Measurements from ENCODE around the gene HOXB2.

Gene HOXB2

DNA sequence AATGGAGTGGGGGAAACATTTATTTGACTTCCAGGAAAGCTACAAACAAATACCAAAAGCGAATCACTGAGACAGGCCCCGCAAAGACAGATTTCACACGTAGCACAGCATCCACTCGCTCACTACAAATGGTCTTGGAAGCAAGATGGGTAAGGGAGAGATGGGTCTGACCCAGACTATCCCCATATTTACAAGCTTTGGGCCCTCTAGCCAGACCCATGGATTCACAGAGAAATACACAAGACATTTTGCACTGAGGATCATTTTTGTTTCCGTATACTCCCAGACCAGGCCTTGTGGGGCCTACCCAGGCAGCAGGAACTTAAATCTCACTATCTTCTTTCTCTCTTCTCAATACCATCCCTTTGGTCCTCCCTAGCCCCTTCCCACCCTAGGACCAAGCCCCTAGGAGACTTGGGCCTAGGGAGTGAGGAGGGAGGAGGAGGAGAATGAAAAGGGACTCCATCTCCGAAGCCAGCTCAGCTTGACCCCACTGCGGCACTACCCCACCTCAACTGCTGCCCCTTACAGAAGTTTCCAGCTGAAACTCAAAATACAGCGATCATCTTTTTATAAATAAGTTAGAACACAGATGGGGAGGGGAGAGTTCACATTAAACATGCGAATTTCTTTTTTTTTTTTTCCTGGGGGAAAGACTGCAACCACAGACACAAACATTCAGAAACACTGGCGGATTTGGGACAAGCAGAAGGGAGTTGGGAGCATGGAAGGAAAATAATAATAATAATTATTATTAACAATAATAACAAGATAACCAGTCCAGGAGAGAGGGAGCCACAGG is 46.5 kb upstream of the HOXB2 start:
- Mint-ChIP-seq H3K9me3 (peaks cover 4% of the 10 kb centered on the region), H3K4me3 (peak overlapping the region; percentile 99), H3K27me3 (ENCODE audit: low read depth, poor library complexity) (peaks cover 28% of the 10 kb centered on the region)

DNA sequence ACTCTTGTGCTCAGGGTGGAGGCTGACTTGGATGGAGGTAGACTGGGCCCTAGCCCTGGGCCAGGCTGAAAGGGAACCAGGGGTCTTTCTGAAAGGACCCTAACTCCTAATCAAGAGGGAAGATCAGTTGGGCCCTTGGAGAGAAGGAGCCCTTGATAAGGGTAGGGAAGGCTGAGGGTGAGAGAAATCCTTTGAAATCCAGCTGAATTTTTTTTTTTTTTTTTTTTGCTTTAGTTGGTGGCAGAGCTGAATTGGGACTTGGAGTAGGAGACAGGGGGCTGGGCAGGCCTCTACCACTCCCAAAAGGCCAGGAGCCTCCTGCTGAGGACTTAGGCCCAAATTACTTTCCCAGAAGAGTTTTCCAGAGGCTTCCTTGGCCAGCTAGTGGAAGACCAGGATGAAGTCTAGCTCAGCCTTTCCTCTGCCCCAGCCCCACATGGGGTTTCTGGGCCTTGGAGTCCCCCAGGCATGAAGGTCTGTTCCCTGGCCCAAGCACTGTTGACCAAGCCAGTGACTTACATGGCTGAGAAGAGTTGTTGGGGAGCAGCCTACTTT is 45.8 kb upstream of the HOXB2 start:
- Mint-ChIP-seq H3K36me3 (ENCODE audit: low read depth) (peaks cover 99% of the 10 kb centered on the region), H3K27ac (peak overlapping the region; percentile 100), H3K4me3 (peak overlapping the region; percentile 99), H3K27me3 (ENCODE audit: low read depth, poor library complexity) (peaks cover 26% of the 10 kb centered on the region), H3K9me3 (peaks cover 4% of the 10 kb centered on the region), H3K4me1 (peaks cover 11% of the 10 kb centered on the region)
- DNase-seq = no peak
- TF ChIP-seq, protein P1, sequence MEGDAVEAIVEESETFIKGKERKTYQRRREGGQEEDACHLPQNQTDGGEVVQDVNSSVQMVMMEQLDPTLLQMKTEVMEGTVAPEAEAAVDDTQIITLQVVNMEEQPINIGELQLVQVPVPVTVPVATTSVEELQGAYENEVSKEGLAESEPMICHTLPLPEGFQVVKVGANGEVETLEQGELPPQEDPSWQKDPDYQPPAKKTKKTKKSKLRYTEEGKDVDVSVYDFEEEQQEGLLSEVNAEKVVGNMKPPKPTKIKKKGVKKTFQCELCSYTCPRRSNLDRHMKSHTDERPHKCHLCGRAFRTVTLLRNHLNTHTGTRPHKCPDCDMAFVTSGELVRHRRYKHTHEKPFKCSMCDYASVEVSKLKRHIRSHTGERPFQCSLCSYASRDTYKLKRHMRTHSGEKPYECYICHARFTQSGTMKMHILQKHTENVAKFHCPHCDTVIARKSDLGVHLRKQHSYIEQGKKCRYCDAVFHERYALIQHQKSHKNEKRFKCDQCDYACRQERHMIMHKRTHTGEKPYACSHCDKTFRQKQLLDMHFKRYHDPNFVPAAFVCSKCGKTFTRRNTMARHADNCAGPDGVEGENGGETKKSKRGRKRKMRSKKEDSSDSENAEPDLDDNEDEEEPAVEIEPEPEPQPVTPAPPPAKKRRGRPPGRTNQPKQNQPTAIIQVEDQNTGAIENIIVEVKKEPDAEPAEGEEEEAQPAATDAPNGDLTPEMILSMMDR (IDR thresholded peaks at IDR 0.05) = no peak

More for the DNA sequence above, 46.5 kb upstream of the HOXB2 start:
- TF ChIP-seq, protein P1 (IDR thresholded peaks at IDR 0.05) = no peak
- peaks cover 99% of the 10 kb centered on the region for H3K36me3 Mint-ChIP-seq (ENCODE audit: low read depth)
- peak overlapping the region; percentile 100 for H3K27ac Mint-ChIP-seq
- DNase-seq = no peak
- peaks cover 19% of the 10 kb centered on the region for H3K4me1 Mint-ChIP-seq

DNA sequence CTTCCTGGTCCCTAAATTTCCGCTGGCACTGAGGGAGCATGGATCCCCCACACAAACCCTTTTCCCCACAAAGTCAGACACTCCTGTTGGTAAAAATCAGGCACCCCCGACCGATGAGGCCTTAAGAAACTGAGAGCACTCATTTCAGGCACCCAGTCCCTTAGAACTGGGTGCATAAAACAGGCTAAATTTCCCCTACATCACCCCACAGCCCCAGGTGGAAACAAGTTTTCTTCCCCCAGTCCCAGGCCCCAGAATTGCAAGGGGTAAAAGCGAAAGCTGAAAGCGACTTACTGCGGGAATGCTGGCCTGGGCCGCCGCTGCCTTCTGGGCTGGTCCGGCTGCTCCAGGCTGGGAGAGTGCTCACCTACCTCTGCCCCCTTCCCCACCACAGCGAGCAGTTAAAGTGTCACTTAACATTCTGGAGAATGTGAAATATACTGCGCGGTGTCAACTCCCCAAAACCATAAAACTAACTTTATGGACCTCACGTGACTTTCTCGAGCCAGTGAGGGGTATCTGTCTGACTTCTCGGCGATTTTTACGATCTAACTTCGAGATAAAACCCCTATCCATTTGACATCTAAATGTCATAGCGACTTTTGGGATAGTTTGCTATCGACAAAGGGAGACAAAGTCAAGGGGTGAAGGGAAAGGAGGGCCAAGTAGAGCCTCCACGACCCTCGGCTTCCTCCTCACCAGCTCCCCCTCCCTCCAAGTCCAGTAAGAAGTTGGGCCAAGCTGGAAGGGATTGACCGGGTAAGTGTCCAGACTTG is 45.1 kb upstream of the HOXB2 start, which contains the start of gene HOXB3:
Gene HOXB3, minus strand, starts transcription at position 411 of the 776 bp plus-strand sequence. CDS start 37,767 bp downstream, outside the sequence.
- peaks cover 23% of the 10 kb centered on the region for H3K27me3 Mint-ChIP-seq (ENCODE audit: low read depth, poor library complexity)

DNA sequence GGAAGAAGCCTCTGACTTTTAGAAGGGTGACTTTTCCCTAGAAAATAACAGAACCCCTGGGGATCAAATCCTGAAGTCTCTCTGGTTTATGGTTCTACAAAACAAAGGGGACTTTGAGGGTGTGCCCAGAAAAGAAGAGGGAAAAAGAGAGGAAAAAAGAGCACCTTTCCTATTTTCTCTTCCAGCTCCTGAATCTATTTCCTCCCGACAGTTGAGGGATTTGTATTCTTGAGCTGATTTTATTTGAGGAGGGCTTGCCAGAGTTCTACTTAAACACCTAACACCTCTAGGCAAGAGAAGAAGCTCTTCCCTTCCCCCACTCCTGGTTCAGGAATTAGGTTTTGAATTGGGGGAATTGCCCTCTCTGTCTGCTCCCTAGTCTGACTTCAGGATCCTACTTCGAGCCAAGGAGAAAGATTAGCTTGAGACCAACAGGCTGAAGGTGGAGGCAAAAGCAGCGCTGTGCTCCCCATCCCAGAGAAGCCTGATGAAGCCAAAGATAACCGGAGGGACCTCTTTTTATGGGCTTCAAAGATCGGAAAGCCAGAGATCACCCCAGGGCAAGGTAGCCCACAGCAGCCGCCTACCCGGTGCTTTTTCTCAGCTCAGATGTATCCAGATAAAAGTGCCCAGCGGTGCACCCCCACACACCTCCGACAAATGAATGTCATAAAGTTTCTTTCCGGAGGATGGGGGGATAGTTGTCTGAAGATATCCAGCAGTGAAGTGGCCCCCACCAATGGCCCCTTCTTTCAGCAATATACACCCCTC is 44.3 kb upstream of the HOXB2 start:
- H3K9me3 Mint-ChIP-seq = peaks cover 4% of the 10 kb centered on the region
- peak overlapping the region; percentile 100 for H3K27ac Mint-ChIP-seq
- peaks cover 19% of the 10 kb centered on the region for H3K27me3 Mint-ChIP-seq (ENCODE audit: low read depth, poor library complexity)
- DNase-seq = no peak
- peaks cover 10% of the 10 kb centered on the region for H3K4me1 Mint-ChIP-seq
- H3K36me3 Mint-ChIP-seq (ENCODE audit: low read depth) = peaks cover 100% of the 10 kb centered on the region
- H3K4me3 Mint-ChIP-seq = peak overlapping the region; percentile 99
- TF ChIP-seq, protein P1 (IDR thresholded peaks at IDR 0.05) = no peak

More for the DNA sequence above, 45.1 kb upstream of the HOXB2 start, which contains the start of gene HOXB3:
- TF ChIP-seq, protein P1 (IDR thresholded peaks at IDR 0.05) = no peak
- H3K27ac Mint-ChIP-seq = peak within 1 kb of the TSS; percentile 100
- H3K4me1 Mint-ChIP-seq = peaks cover 7% of the 10 kb centered on the region
- peaks cover 99% of the 10 kb centered on the region for H3K36me3 Mint-ChIP-seq (ENCODE audit: low read depth)
- H3K4me3 Mint-ChIP-seq = peak within 1 kb of the TSS; percentile 99
- peak; percentile 80 for DNase-seq
- peaks cover 4% of the 10 kb centered on the region for H3K9me3 Mint-ChIP-seq

DNA sequence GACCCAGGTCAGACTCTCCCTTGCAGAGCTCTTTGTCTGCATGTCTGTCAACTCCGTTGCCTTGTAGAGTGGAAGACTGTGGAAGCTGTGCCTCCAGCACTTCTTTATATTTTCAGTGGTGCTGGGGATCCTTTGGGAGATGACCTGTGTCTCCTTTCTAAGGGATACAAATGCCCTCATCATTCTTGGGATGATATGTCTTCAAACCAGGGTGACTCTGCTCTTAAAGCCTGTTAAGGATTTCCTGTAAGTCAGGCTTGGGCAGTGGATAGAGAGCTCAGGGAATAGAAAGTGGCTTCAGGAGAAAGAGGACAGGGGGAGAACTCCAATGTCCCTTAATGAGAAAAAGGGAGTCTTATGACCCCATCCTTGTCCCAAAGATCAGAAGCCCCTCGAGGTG is 43.6 kb upstream of the HOXB2 start:
- TF ChIP-seq, protein P1 (IDR thresholded peaks at IDR 0.05) = no peak
- H3K9me3 Mint-ChIP-seq = peaks cover 4% of the 10 kb centered on the region
- DNase-seq = no peak
- H3K4me1 Mint-ChIP-seq = peaks cover 17% of the 10 kb centered on the region
- H3K27ac Mint-ChIP-seq = peak overlapping the region; percentile 100
- peaks cover 100% of the 10 kb centered on the region for H3K36me3 Mint-ChIP-seq (ENCODE audit: low read depth)
- peaks cover 15% of the 10 kb centered on the region for H3K27me3 Mint-ChIP-seq (ENCODE audit: low read depth, poor library complexity)
- H3K4me3 Mint-ChIP-seq = peak overlapping the region; percentile 99
